GM21723 (cell line): ENCODE measurements around the gene PCDHGB7.
"Not testable (repeated sequence)": the region's sequence is repeated elsewhere in the genome, so short reads cannot be mapped to it uniquely, and the experiment has no call there.

ENCODE experiments used
- ATAC-seq: cut with Tn5 transposase; IDR thresholded peaks from one replicate; pipeline ENCODE4 v1.9.1; 2021; ENCODE audit warnings: mild to moderate bottlenecking, moderate library complexity; ENCODE audit not compliant: unreplicated experiment

The PCDHGB7 gene

GRCh38 chr5:141422742-141423291 lies 5.3 kb downstream of the PCDHGB7 start:
- no peak for ATAC-seq

GRCh38 chr5:141427783-141428426 lies 10.4 kb downstream of the PCDHGB7 start:
- no peak for ATAC-seq

- ATAC-seq: peak; percentile 89
These were observed 13.0 kb downstream of the PCDHGB7 start, which contains the start of gene PCDHGA12 for GRCh38 chr5:141430332-141431113. PCDHGA12 (plus strand) TSS chr5:141430507; CDS start chr5:141430760, 253 bp downstream.

GRCh38 chr5:141431286-141431685 lies 13.8 kb downstream of the PCDHGB7 start:
- ATAC-seq: peak; percentile 36

- ATAC-seq: not testable (repeated sequence)
These were observed 14.8 kb downstream of the PCDHGB7 start for GRCh38 chr5:141432308-141432707.

- ATAC-seq: not testable (repeated sequence)
These were observed 15.2 kb downstream of the PCDHGB7 start for GRCh38 chr5:141432726-141433125.

- ATAC-seq: no peak
These were observed 16.5 kb downstream of the PCDHGB7 start for GRCh38 chr5:141434006-141434405.

GRCh38 chr5:141437221-141437620 lies 19.7 kb downstream of the PCDHGB7 start:
- no peak for ATAC-seq

GRCh38 chr5:141439411-141440141 lies 22.1 kb downstream of the PCDHGB7 start:
- no peak for ATAC-seq

- ATAC-seq: no peak
These were observed 22.9 kb downstream of the PCDHGB7 start for GRCh38 chr5:141440341-141440740.

- no peak for ATAC-seq
These were observed 24.2 kb downstream of the PCDHGB7 start for GRCh38 chr5:141441571-141442170.

- ATAC-seq: no peak
These were observed 47.9 kb downstream of the PCDHGB7 start for GRCh38 chr5:141465351-141465750.
